Activated naive CD4-positive, alpha-beta T cell treated with anti-CD3 and anti-CD28 coated beads, Interleukin-2, amount 50 U/mL, for 24 hours (primary cell): Measurements from ENCODE around the gene THSD7B.

Experiments
- H3K27ac Mint-ChIP-seq: one replicate; pipeline ENCODE4 v1.8.0; 2021; ENCODE audit warnings: mild to moderate bottlenecking, mixed read lengths
- H3K27me3 Mint-ChIP-seq: one replicate; pipeline ENCODE4 v1.8.0; 2021; ENCODE audit warnings: mixed read lengths
- H3K36me3 Mint-ChIP-seq: one replicate; pipeline ENCODE4 v1.8.0; 2021; ENCODE audit warnings: mixed read lengths
- H3K4me1 Mint-ChIP-seq: one replicate; pipeline ENCODE4 v1.8.0; 2021; ENCODE audit warnings: mixed read lengths
- H3K4me3 Mint-ChIP-seq: one replicate; pipeline ENCODE4 v1.8.0; 2021; ENCODE audit warnings: mild to moderate bottlenecking, mixed read lengths
- H3K9me3 Mint-ChIP-seq: one replicate; pipeline ENCODE4 v1.8.0; 2021; ENCODE audit warnings: mixed read lengths

Gene THSD7B

GRCh38 chr2:136874258-136874657 lies 108.9 kb downstream of the THSD7B start:
- Mint-ChIP-seq H3K27ac (no peak overlapping the region), H3K4me1 (no peaks in the 10 kb centered on the region), H3K4me3 (no peak overlapping the region), H3K9me3 (no peaks in the 10 kb centered on the region), H3K27me3 (peaks cover 2% of the 10 kb centered on the region), H3K36me3 (no peaks in the 10 kb centered on the region)

GRCh38 chr2:136891100-136891499 lies 125.8 kb downstream of the THSD7B start:
- no peak overlapping the region for H3K4me3 Mint-ChIP-seq
- no peaks in the 10 kb centered on the region for H3K36me3 Mint-ChIP-seq
- no peaks in the 10 kb centered on the region for H3K4me1 Mint-ChIP-seq
- H3K27me3 Mint-ChIP-seq: no peaks in the 10 kb centered on the region
- H3K9me3 Mint-ChIP-seq: peaks cover 11% of the 10 kb centered on the region
- H3K27ac Mint-ChIP-seq: no peak overlapping the region

GRCh38 chr2:136894007-136894634 lies 128.8 kb downstream of the THSD7B start:
- Mint-ChIP-seq H3K27me3 (no peaks in the 10 kb centered on the region), H3K27ac (no peak overlapping the region), H3K36me3 (no peaks in the 10 kb centered on the region), H3K4me3 (no peak overlapping the region), H3K4me1 (no peaks in the 10 kb centered on the region), H3K9me3 (peaks cover 6% of the 10 kb centered on the region)

GRCh38 chr2:136901732-136902131 lies 136.4 kb downstream of the THSD7B start:
- Mint-ChIP-seq H3K9me3 (peaks cover 5% of the 10 kb centered on the region), H3K4me3 (no peak overlapping the region), H3K36me3 (no peaks in the 10 kb centered on the region), H3K27ac (no peak overlapping the region), H3K27me3 (peaks cover 3% of the 10 kb centered on the region), H3K4me1 (no peaks in the 10 kb centered on the region)

- Mint-ChIP-seq H3K4me1 (no peaks in the 10 kb centered on the region), H3K27me3 (peaks cover 3% of the 10 kb centered on the region), H3K9me3 (peaks cover 5% of the 10 kb centered on the region), H3K36me3 (no peaks in the 10 kb centered on the region), H3K4me3 (no peak overlapping the region), H3K27ac (no peak overlapping the region)
These were observed 140.4 kb downstream of the THSD7B start for GRCh38 chr2:136905779-136906178.

GRCh38 chr2:136909777-136910176 lies 144.4 kb downstream of the THSD7B start:
- no peak overlapping the region for H3K4me3 Mint-ChIP-seq
- H3K4me1 Mint-ChIP-seq: no peaks in the 10 kb centered on the region
- H3K36me3 Mint-ChIP-seq: peaks cover 1% of the 10 kb centered on the region
- H3K27ac Mint-ChIP-seq: no peak overlapping the region
- H3K9me3 Mint-ChIP-seq: peaks cover 5% of the 10 kb centered on the region
- H3K27me3 Mint-ChIP-seq: peaks cover 3% of the 10 kb centered on the region

GRCh38 chr2:136916131-136916530 lies 150.8 kb downstream of the THSD7B start:
- Mint-ChIP-seq H3K27ac (no peak overlapping the region), H3K36me3 (peaks cover 1% of the 10 kb centered on the region), H3K4me3 (no peak overlapping the region), H3K4me1 (no peaks in the 10 kb centered on the region), H3K9me3 (no peaks in the 10 kb centered on the region), H3K27me3 (peaks cover 1% of the 10 kb centered on the region)

GRCh38 chr2:136917411-136917881 lies 152.1 kb downstream of the THSD7B start:
- Mint-ChIP-seq H3K4me3 (no peak overlapping the region), H3K27me3 (peaks cover 1% of the 10 kb centered on the region), H3K36me3 (peaks cover 1% of the 10 kb centered on the region), H3K9me3 (no peaks in the 10 kb centered on the region), H3K27ac (no peak overlapping the region), H3K4me1 (no peaks in the 10 kb centered on the region)

GRCh38 chr2:136919682-136920081 lies 154.3 kb downstream of the THSD7B start:
- no peaks in the 10 kb centered on the region for H3K4me1 Mint-ChIP-seq
- H3K36me3 Mint-ChIP-seq: no peaks in the 10 kb centered on the region
- H3K9me3 Mint-ChIP-seq: peaks cover 4% of the 10 kb centered on the region
- no peaks in the 10 kb centered on the region for H3K27me3 Mint-ChIP-seq
- no peak overlapping the region for H3K27ac Mint-ChIP-seq
- no peak overlapping the region for H3K4me3 Mint-ChIP-seq

GRCh38 chr2:136920652-136921333 lies 155.4 kb downstream of the THSD7B start:
- no peaks in the 10 kb centered on the region for H3K27me3 Mint-ChIP-seq
- H3K36me3 Mint-ChIP-seq: no peaks in the 10 kb centered on the region
- no peak overlapping the region for H3K4me3 Mint-ChIP-seq
- peaks cover 4% of the 10 kb centered on the region for H3K9me3 Mint-ChIP-seq
- H3K27ac Mint-ChIP-seq: no peak overlapping the region
- H3K4me1 Mint-ChIP-seq: no peaks in the 10 kb centered on the region

- Mint-ChIP-seq H3K9me3 (peaks cover 8% of the 10 kb centered on the region), H3K27ac (no peak overlapping the region), H3K4me1 (no peaks in the 10 kb centered on the region)
These were observed 161.8 kb downstream of the THSD7B start for GRCh38 chr2:136927156-136927555.

GRCh38 chr2:136929531-136929930 lies 164.2 kb downstream of the THSD7B start:
- Mint-ChIP-seq H3K36me3 (no peaks in the 10 kb centered on the region), H3K27ac (no peak overlapping the region), H3K27me3 (peaks cover 7% of the 10 kb centered on the region), H3K9me3 (peaks cover 4% of the 10 kb centered on the region), H3K4me1 (no peaks in the 10 kb centered on the region), H3K4me3 (no peak overlapping the region)

More at GRCh38 chr2:136927156-136927555, 161.8 kb downstream of the THSD7B start:
- Mint-ChIP-seq H3K27me3 (peaks cover 5% of the 10 kb centered on the region), H3K4me3 (no peak overlapping the region), H3K36me3 (no peaks in the 10 kb centered on the region)

- H3K4me3 Mint-ChIP-seq: no peak overlapping the region
- no peaks in the 10 kb centered on the region for H3K4me1 Mint-ChIP-seq
- H3K9me3 Mint-ChIP-seq: no peaks in the 10 kb centered on the region
- no peaks in the 10 kb centered on the region for H3K36me3 Mint-ChIP-seq
- H3K27me3 Mint-ChIP-seq: peaks cover 7% of the 10 kb centered on the region
- H3K27ac Mint-ChIP-seq: no peak overlapping the region
These were observed 167.4 kb downstream of the THSD7B start for GRCh38 chr2:136932700-136933099.

GRCh38 chr2:136935119-136935518 lies 169.8 kb downstream of the THSD7B start:
- no peaks in the 10 kb centered on the region for H3K9me3 Mint-ChIP-seq

GRCh38 chr2:136956050-136956449 lies 190.7 kb downstream of the THSD7B start:
- no peak overlapping the region for H3K4me3 Mint-ChIP-seq
- H3K27ac Mint-ChIP-seq: no peak overlapping the region
- H3K36me3 Mint-ChIP-seq: no peaks in the 10 kb centered on the region
- no peaks in the 10 kb centered on the region for H3K9me3 Mint-ChIP-seq
- H3K27me3 Mint-ChIP-seq: no peaks in the 10 kb centered on the region
- H3K4me1 Mint-ChIP-seq: no peaks in the 10 kb centered on the region

More at GRCh38 chr2:136935119-136935518, 169.8 kb downstream of the THSD7B start:
- Mint-ChIP-seq H3K4me3 (no peak overlapping the region), H3K27ac (no peak overlapping the region), H3K27me3 (peaks cover 5% of the 10 kb centered on the region), H3K36me3 (no peaks in the 10 kb centered on the region), H3K4me1 (no peaks in the 10 kb centered on the region)

GRCh38 chr2:136957044-136957443 lies 191.7 kb downstream of the THSD7B start:
- H3K4me3 Mint-ChIP-seq: no peak overlapping the region
- no peaks in the 10 kb centered on the region for H3K27me3 Mint-ChIP-seq
- H3K36me3 Mint-ChIP-seq: no peaks in the 10 kb centered on the region
- H3K27ac Mint-ChIP-seq: peak overlapping the region; percentile 71
- no peaks in the 10 kb centered on the region for H3K4me1 Mint-ChIP-seq
- no peaks in the 10 kb centered on the region for H3K9me3 Mint-ChIP-seq
